Progenitor cell of endocrine pancreas (in vitro differentiated cells): ENCODE data around the gene PLPP7. TPM values are rescaled to one million over a fixed set of nuclear protein-coding genes. Genes with fewer than 3 reads are reported as not detected.

Source experiments
- DNase-seq: peaks from one replicate; pipeline ENCODE4 v3.0.0; 2021; ENCODE audit warnings: low spot score; ENCODE audit not compliant: unreplicated experiment
- H3K27ac Mint-ChIP-seq: 2 replicates; pipeline ENCODE4 v1.8.0; 2021; ENCODE audit warnings: mild to moderate bottlenecking, moderate library complexity, mixed read lengths
- H3K27me3 Mint-ChIP-seq: 2 replicates; pipeline ENCODE4 v1.8.0; 2021; ENCODE audit warnings: mixed read lengths
- H3K36me3 Mint-ChIP-seq: 2 replicates; pipeline ENCODE4 v1.8.0; 2022; ENCODE audit warnings: mixed read lengths; ENCODE audit not compliant: insufficient read depth
- H3K4me1 Mint-ChIP-seq: 2 replicates; pipeline ENCODE4 v1.8.0; 2021; ENCODE audit warnings: low read depth, mixed read lengths
- H3K4me3 Mint-ChIP-seq: 2 replicates; pipeline ENCODE4 v1.8.0; 2021; ENCODE audit warnings: low read depth, mild to moderate bottlenecking, moderate library complexity, mixed read lengths
- H3K9me3 Mint-ChIP-seq: 2 replicates; pipeline ENCODE4 v1.8.0; 2021; ENCODE audit warnings: low read depth, mixed read lengths
- total RNA-seq: library from RNA; stranded (reverse); gene quantifications from 2 replicates; pipeline ENCODE4 v1.2.1, GENCODE V29; 2021
- TF ChIP-seq, protein P1 (sequence below): fragments of 200-600 bp; sonication (generic); IDR thresholded peaks from one replicate; pipeline ENCODE4 v1.5.0; 2021; ENCODE audit warnings: antibody characterized with exemption, mild to moderate bottlenecking; ENCODE audit not compliant: unreplicated experiment

The PLPP7 gene
- total RNA-seq, 1 donor from 2014 or later, result 3.6 TPM

DNA sequence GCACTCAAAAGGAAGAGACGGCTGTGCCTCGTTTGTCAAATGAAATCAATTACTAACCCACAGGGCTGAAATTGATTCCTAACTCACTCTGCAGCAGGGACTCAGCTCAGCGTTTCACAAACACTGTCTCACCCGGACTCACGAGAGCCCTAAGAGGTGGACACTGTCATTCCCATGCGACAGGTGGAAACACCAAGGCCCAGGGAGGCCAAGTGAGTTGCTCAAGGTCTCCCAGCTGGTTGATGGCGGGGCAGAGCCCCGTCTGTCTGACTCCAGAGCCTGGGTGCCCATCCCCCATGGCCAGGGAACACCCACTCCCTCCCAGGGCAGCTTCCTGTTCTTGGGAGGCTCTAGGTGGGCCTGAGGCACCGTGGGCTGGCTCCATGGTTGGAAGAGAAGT lies 1.3 kb upstream of the PLPP7 start:
- Mint-ChIP-seq H3K36me3 (no peaks in the 10 kb centered on the region), H3K27me3 (peaks cover 12% of the 10 kb centered on the region), H3K27ac (no peak overlapping the region), H3K4me3 (no peak overlapping the region), H3K9me3 (no peaks in the 10 kb centered on the region), H3K4me1 (peaks cover 2% of the 10 kb centered on the region)
- DNase-seq, result no peak
- TF ChIP-seq, protein P1, sequence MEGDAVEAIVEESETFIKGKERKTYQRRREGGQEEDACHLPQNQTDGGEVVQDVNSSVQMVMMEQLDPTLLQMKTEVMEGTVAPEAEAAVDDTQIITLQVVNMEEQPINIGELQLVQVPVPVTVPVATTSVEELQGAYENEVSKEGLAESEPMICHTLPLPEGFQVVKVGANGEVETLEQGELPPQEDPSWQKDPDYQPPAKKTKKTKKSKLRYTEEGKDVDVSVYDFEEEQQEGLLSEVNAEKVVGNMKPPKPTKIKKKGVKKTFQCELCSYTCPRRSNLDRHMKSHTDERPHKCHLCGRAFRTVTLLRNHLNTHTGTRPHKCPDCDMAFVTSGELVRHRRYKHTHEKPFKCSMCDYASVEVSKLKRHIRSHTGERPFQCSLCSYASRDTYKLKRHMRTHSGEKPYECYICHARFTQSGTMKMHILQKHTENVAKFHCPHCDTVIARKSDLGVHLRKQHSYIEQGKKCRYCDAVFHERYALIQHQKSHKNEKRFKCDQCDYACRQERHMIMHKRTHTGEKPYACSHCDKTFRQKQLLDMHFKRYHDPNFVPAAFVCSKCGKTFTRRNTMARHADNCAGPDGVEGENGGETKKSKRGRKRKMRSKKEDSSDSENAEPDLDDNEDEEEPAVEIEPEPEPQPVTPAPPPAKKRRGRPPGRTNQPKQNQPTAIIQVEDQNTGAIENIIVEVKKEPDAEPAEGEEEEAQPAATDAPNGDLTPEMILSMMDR, result no peak

DNA sequence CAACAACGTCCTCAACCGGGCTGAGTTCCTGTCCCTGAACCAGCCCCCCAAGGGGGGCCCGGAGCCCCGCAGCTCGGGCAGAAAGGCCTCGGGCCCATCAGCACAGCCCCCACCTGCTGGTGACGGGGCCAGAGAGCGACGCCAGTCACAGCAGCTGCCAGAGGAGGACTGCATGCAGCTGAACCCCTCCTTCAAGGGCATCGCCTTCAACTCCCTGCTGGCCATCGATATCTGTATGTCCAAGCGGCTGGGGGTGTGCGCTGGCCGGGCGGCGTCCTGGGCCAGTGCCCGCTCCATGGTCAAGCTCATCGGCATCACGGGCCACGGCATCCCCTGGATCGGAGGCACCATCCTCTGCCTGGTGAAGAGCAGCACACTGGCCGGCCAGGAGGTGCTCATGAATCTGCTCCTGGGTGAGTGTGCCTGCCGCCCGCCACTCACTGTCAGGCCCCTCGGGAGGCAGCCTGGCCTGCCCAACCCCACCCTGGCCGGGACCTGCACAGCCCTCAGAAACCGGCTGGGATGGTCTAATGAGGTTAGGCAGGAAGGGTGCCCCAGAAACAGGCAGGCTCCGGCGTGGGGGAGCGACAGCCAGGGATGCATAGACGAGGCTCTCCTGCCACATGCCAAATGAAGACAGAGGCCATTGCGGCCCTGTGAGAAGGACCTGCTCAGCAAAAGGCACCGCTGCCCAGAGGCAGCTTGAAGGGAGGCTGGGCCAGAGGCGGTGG lies 678 bp downstream of the PLPP7 start:
- no peaks in the 10 kb centered on the region for H3K36me3 Mint-ChIP-seq
- peaks cover 1% of the 10 kb centered on the region for H3K4me1 Mint-ChIP-seq
- TF ChIP-seq, protein P1, result no peak
- no peak overlapping the region for H3K27ac Mint-ChIP-seq
- no peak overlapping the region for H3K4me3 Mint-ChIP-seq
- H3K27me3 Mint-ChIP-seq, result no peaks in the 10 kb centered on the region
- no peak for DNase-seq
- no peaks in the 10 kb centered on the region for H3K9me3 Mint-ChIP-seq

DNA sequence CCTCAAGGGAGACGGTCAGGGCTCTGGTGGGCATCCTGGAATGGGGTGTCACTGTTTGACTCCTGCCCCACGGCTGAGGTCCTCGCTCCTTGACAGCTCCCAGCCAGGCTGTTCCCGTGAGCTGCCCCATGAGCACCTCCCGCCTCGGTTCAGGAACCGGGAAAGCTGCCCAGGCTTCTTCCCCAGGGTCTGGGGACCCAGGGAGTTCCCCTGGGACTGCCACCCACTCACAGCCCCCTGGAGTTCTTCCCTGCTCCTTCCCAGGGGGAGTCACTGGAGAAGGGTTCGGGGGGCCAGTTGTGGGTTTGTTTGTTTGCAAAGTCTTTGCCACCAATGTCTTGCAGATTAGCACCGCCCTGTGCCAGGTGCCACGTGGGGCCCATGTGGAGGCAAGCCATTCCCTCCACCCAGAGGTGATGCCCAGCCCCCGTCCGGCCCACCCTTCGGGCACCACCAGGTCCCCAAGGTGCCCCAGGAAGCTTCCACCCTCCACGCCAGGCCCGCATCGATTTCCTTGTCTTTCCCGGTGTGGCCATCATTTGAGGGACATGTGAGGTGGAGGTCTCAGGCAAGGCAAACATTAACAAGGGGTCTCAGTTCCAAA lies 1.3 kb downstream of the PLPP7 start:
- no peak overlapping the region for H3K27ac Mint-ChIP-seq
- H3K4me3 Mint-ChIP-seq, result no peak overlapping the region
- H3K36me3 Mint-ChIP-seq, result no peaks in the 10 kb centered on the region
- no peaks in the 10 kb centered on the region for H3K9me3 Mint-ChIP-seq
- TF ChIP-seq, protein P1, result no peak
- H3K27me3 Mint-ChIP-seq, result no peaks in the 10 kb centered on the region
- peaks cover 1% of the 10 kb centered on the region for H3K4me1 Mint-ChIP-seq
- DNase-seq, result no peak

DNA sequence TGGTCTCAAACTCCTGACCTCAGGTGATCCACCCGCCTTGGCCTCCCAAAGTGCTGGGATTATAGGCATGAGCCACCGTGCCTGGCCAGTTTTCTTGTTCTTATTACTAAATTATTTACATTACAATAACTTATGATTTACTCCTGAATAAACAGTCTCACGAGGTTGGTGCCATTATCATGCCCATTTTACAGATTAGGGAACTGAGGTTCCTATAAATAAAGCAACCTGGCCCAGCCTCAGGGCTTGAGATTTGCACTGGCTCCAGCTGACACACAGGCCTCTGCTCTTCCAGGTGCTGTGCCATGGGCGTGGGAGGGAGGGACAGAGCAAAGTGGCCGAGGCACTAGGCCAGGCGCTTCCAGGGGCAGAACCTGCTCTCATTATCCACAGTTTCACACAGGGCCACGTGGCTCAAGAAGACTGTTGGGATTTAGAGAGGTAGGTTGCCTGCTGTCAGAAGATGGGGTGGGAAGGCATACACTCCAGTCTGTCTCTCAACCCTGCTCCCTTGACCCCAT lies 2.3 kb downstream of the PLPP7 start:
- H3K27me3 Mint-ChIP-seq, result no peaks in the 10 kb centered on the region
- H3K4me1 Mint-ChIP-seq, result peaks cover 1% of the 10 kb centered on the region
- no peaks in the 10 kb centered on the region for H3K9me3 Mint-ChIP-seq
- no peak for DNase-seq
- H3K4me3 Mint-ChIP-seq, result no peak overlapping the region
- no peak overlapping the region for H3K27ac Mint-ChIP-seq
- H3K36me3 Mint-ChIP-seq, result no peaks in the 10 kb centered on the region
- TF ChIP-seq, protein P1, result no peak

DNA sequence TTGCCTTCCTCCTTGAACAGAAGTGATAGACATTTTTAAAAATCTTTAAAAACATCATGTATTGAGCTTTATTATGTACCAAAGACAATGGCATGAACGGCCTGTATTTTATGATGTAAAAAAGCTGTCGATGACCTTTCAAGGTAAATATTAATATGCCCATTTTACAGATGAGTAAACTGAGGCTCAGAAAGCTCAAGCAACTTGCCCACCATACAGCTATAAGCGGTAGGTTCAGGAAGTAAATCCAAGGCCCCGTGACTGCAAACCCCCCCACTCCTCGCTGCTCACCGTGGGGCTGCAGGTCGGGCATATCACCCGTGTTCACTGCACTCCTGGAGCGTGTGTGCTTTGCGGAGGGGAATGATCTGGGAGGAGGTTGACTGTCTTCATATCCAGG lies 3.4 kb downstream of the PLPP7 start:
- Mint-ChIP-seq H3K27me3 (no peaks in the 10 kb centered on the region), H3K4me1 (peaks cover 1% of the 10 kb centered on the region), H3K4me3 (no peak overlapping the region), H3K36me3 (no peaks in the 10 kb centered on the region), H3K27ac (no peak overlapping the region), H3K9me3 (no peaks in the 10 kb centered on the region)
- no peak for DNase-seq
- TF ChIP-seq, protein P1, result no peak
